IMR-90 (cell line): ENCODE data around the gene MPPED1. TPM values are rescaled to one million over a fixed set of nuclear protein-coding genes. Genes with fewer than 3 reads are reported as not detected.

Experiments
- ATAC-seq: fragments of 200-7000 bp; cut with Tn5 transposase; 2 replicates; pipeline ENCODE4 v1.9.1; 2020; ENCODE audit warnings: low read depth, mild to moderate bottlenecking, moderate library complexity
- BruUV-seq: library from RNA; stranded (reverse); fragments of 400-500 nt; replicated peaks from 2 replicates; lab custom pipeline; 2021; lab: Mats Ljungman, UMichigan
- CTCF ChIA-PET: fragments of 300-600 bp; formaldehyde crosslinking; extraction: SDS; loops from one replicate; lab custom pipeline; 2021; ENCODE audit warnings: antibody characterized with exemption; lab: Yijun Ruan, JAX
- POLR2A ChIA-PET: fragments of 300-600 bp; sonication (Branson Sonifier 250); formaldehyde crosslinking; loops from one replicate; lab custom pipeline; 2022; ENCODE audit warnings: antibody characterized with exemption; ENCODE audit not compliant: unreplicated experiment; lab: Charles Lee
- DNase-seq: peaks from one replicate; pipeline ENCODE4 v3.0.0; 2013
- H2AFZ ChIP-seq: replicated peaks from 2 replicates; pipeline ENCODE3; 2013; ENCODE audit warnings: low read length, mild to moderate bottlenecking; ENCODE audit not compliant: poor library complexity
- H2AK5ac ChIP-seq: 2 replicates; pipeline ENCODE4 v1.6.1; 2013; ENCODE audit warnings: low read depth, low read length, inconsistent platforms
- H2AK9ac ChIP-seq: replicated peaks from 2 replicates; pipeline ENCODE3; 2013; ENCODE audit warnings: mild to moderate bottlenecking, low read depth, low read length, moderate library complexity; ENCODE audit not compliant: poor library complexity
- H2BK120ac ChIP-seq: 2 replicates; pipeline ENCODE4 v1.6.1; 2013; ENCODE audit warnings: low read depth, low read length, inconsistent platforms
- H2BK15ac ChIP-seq: 3 replicates; pipeline ENCODE4 v1.6.1; 2013; ENCODE audit warnings: low read depth, low read length, inconsistent platforms
- H2BK20ac ChIP-seq: 2 replicates; pipeline ENCODE4 v1.6.1; 2013; ENCODE audit warnings: low read depth, mild to moderate bottlenecking, inconsistent platforms, low read length, moderate library complexity
- H2BK5ac ChIP-seq: 2 replicates; pipeline ENCODE4 v1.6.1; 2013; ENCODE audit warnings: mild to moderate bottlenecking, low read depth, low read length, inconsistent platforms; ENCODE audit not compliant: poor library complexity, severe bottlenecking
- H3K14ac ChIP-seq: replicated peaks from 2 replicates; pipeline ENCODE4 v1.6.1; 2013; ENCODE audit warnings: low read depth, low read length, inconsistent platforms
- H3K18ac ChIP-seq: 2 replicates; pipeline ENCODE4 v1.6.1; 2013; ENCODE audit warnings: low read depth, low read length, control low read depth
- H3K23ac ChIP-seq: 2 replicates; pipeline ENCODE4 v1.6.1; 2013; ENCODE audit warnings: low read depth, low read length, inconsistent platforms
- H3K27ac ChIP-seq: 2 replicates; pipeline ENCODE4 v1.5.1; 2013; ENCODE audit warnings: mild to moderate bottlenecking, control low read depth, low read length; ENCODE audit not compliant: insufficient read depth
- H3K27me3 ChIP-seq: 2 replicates; pipeline ENCODE4 v1.6.1; 2013; ENCODE audit warnings: low read length; ENCODE audit not compliant: control insufficient read depth, insufficient read depth
- H3K36me3 ChIP-seq: 2 replicates; pipeline ENCODE4 v1.6.1; 2013; ENCODE audit warnings: low read length, mixed read lengths; ENCODE audit not compliant: control insufficient read depth, insufficient read depth
- H3K4ac ChIP-seq: 2 replicates; pipeline ENCODE4 v1.6.1; 2013; ENCODE audit warnings: low read depth, low read length, inconsistent platforms
- H3K4me1 ChIP-seq: 2 replicates; pipeline ENCODE4 v1.6.1; 2013; ENCODE audit warnings: low read length, mixed read lengths; ENCODE audit not compliant: control insufficient read depth, insufficient read depth
- H3K4me2 ChIP-seq: 2 replicates; pipeline ENCODE4 v1.6.1; 2013; ENCODE audit warnings: low read depth, mild to moderate bottlenecking, control low read depth, low read length, moderate library complexity
- H3K4me3 ChIP-seq: 2 replicates; pipeline ENCODE4 v1.5.1; 2013; ENCODE audit warnings: low read depth, mild to moderate bottlenecking, control low read depth, low read length, moderate library complexity; ENCODE audit not compliant: insufficient read depth
- H3K56ac ChIP-seq: 2 replicates; pipeline ENCODE4 v1.6.1; 2013; ENCODE audit warnings: low read length, inconsistent platforms; ENCODE audit not compliant: insufficient read depth; ENCODE audit errors: extremely low read depth
- H3K79me1 ChIP-seq, 2 experiments: 2 replicates each; pipeline ENCODE4 v1.6.1; 2013; ENCODE audit warnings: low read length in 2 of 2, inconsistent platforms in 1 of 2, low read depth in 1 of 2
- H3K9ac ChIP-seq: 2 replicates; pipeline ENCODE4 v1.6.1; 2013; ENCODE audit warnings: low read depth, low read length, control low read depth
- H3K9me1 ChIP-seq: 2 replicates; pipeline ENCODE4 v1.6.1; 2013; ENCODE audit warnings: low read length, inconsistent platforms; ENCODE audit not compliant: insufficient read depth
- H3K9me3 ChIP-seq: 2 replicates; pipeline ENCODE4 v1.6.1; 2013; ENCODE audit warnings: low read length; ENCODE audit not compliant: control insufficient read depth, insufficient read depth
- H4K20me1 ChIP-seq: 2 replicates; pipeline ENCODE4 v1.6.1; 2013; ENCODE audit warnings: low read length, inconsistent platforms; ENCODE audit not compliant: insufficient read depth
- H4K5ac ChIP-seq: 2 replicates; pipeline ENCODE4 v1.6.1; 2013; ENCODE audit warnings: mild to moderate bottlenecking, low read depth, low read length, control low read depth
- H4K8ac ChIP-seq, 2 experiments: 2 replicates each; pipeline ENCODE4 v1.6.1; 2013; ENCODE audit warnings: low read depth in 2 of 2, low read length in 2 of 2, control low read depth in 1 of 2, inconsistent platforms in 1 of 2
- H4K91ac ChIP-seq: 2 replicates; pipeline ENCODE4 v1.6.1; 2013; ENCODE audit warnings: low read depth, low read length, inconsistent platforms; ENCODE audit not compliant: insufficient read depth
- BHLHE40 ChIP-seq: fragments of 150-350 bp; IDR thresholded peaks from 2 replicates; pipeline ENCODE4 v1.6.1; 2016; ENCODE audit warnings: mild to moderate bottlenecking, low read depth, low read length
- CEBPB ChIP-seq: IDR thresholded peaks from 2 replicates; pipeline ENCODE4 v1.6.1; 2012; ENCODE audit warnings: low read depth, low read length, improper control_type of control experiment
- CHD1 ChIP-seq: IDR thresholded peaks from 2 replicates; pipeline ENCODE4 v1.6.1; 2012; ENCODE audit warnings: low read depth, low read length, improper control_type of control experiment
- CTCF ChIP-seq: conservative IDR thresholded peaks from 2 replicates; pipeline ENCODE4 v1.5.1; 2012; ENCODE audit warnings: mild to moderate bottlenecking, low read depth, low read length, improper control_type of control experiment
- ELK1 ChIP-seq: fragments of 150-350 bp; IDR thresholded peaks from 2 replicates; pipeline ENCODE4 v1.6.1; 2016; ENCODE audit warnings: low read depth, mild to moderate bottlenecking, low read length, moderate library complexity, borderline replicate concordance
- FOS ChIP-seq: fragments of 150-350 bp; IDR thresholded peaks from 2 replicates; pipeline ENCODE4 v1.6.1; 2016; ENCODE audit warnings: low read depth, low read length
- MAFK ChIP-seq: IDR thresholded peaks from 2 replicates; pipeline ENCODE4 v1.6.1; 2012; ENCODE audit warnings: low read depth, low read length, improper control_type of control experiment
- MAZ ChIP-seq: IDR thresholded peaks from 2 replicates; pipeline ENCODE4 v1.6.1; 2012; ENCODE audit warnings: low read depth, mild to moderate bottlenecking, low read length, improper control_type of control experiment, moderate library complexity, borderline replicate concordance
- MXI1 ChIP-seq: IDR thresholded peaks from 2 replicates; pipeline ENCODE4 v1.6.1; 2012; ENCODE audit warnings: low read depth, mild to moderate bottlenecking, low read length, moderate library complexity, borderline replicate concordance
- POLR2A ChIP-seq: IDR thresholded peaks from 2 replicates; pipeline ENCODE4 v1.6.1; 2012; ENCODE audit warnings: mild to moderate bottlenecking, low read depth, low read length
- RAD21 ChIP-seq: IDR thresholded peaks from 2 replicates; pipeline ENCODE4 v1.6.1; 2012; ENCODE audit warnings: low read length, improper control_type of control experiment
- RCOR1 ChIP-seq: IDR thresholded peaks from 2 replicates; pipeline ENCODE4 v1.6.1; 2012; ENCODE audit warnings: mild to moderate bottlenecking, low read length, improper control_type of control experiment; ENCODE audit not compliant: insufficient replicate concordance
- RFX5 ChIP-seq: IDR thresholded peaks from 2 replicates; pipeline ENCODE4 v1.8.0; 2012; ENCODE audit warnings: low read depth, mild to moderate bottlenecking, low read length, moderate library complexity
- SMC3 ChIP-seq: fragments of 150-350 bp; IDR thresholded peaks from 2 replicates; pipeline ENCODE4 v1.6.1; 2016; ENCODE audit warnings: low read depth, mild to moderate bottlenecking, antibody characterized with exemption, low read length, moderate library complexity
- USF2 ChIP-seq: fragments of 150-350 bp; IDR thresholded peaks from 2 replicates; pipeline ENCODE4 v1.6.1; 2017; ENCODE audit warnings: mild to moderate bottlenecking, antibody characterized with exemption, low read length, low read depth
- WGBS, 2 experiments: methylation state at CpG; one replicate each; pipeline versions ENCODE4 v1.1.5 to v1.1.7; 2013; ENCODE audit warnings: missing lambda C conversion rate in 2 of 2; ENCODE audit not compliant: insufficient read length in 1 of 2; ENCODE audit errors: extremely low coverage in 2 of 2; 5-methylcytosine and 5-hydroxymethylcytosine counted together
- dilution Hi-C: fragments of 300-500 bp; cut with HindIII; formaldehyde crosslinking; loops from one replicate; pipeline ENCODE4 v1.14.3; 2018; ENCODE audit warnings: low sequenced_read_pairs; ENCODE audit not compliant: unreplicated experiment
- in situ Hi-C: fragments of 300-500 bp; cut with MboI; formaldehyde crosslinking; loops from 3 replicates; pipeline ENCODE4 v1.14.3; 2019; ENCODE audit warnings: low sequenced_read_pairs, inconsistent platforms, mixed read lengths
- intact Hi-C: fragments of 100-400 bp; cut with micrococcal nuclease; formaldehyde crosslinking; loops from 2 replicates; pipeline ENCODE4 v1.10.0; 2022
- polyA plus RNA-seq, 3 experiments: library from polyadenylated mRNA; depleted of rRNA; stranded (reverse); fragments of >200 nt; gene quantifications; 2 replicates each; pipeline ENCODE4 v1.2.3, GENCODE V29; 2012; ENCODE audit warnings: low replicate concordance in 1 of 3
- total RNA-seq: library from RNA; depleted of rRNA; stranded (reverse); fragments of >200 nt; gene quantifications from 2 replicates; pipeline ENCODE4 v1.2.3, GENCODE V29; 2012

The MPPED1 gene
- total and polyA plus RNA-seq, 2 of the 4 experiments (the other 2 are of a cell fraction): not detected

GRCh38 chr22:43533156-43533530, 121.3 kb downstream of the MPPED1 start:
- no peak overlapping the region for H3K14ac ChIP-seq
- H4K8ac ChIP-seq: no peak overlapping the region
- ChIA-PET CTCF (interaction anchor here (1.0 kb wide), 1 partner anchor 9 kb away, joined by 3 read pairs; no protein-coding TSS in a partner anchor), POLR2A (no interaction called here)
- no peak overlapping the region for H4K5ac ChIP-seq
- H3K4ac ChIP-seq: no peak overlapping the region
- H2BK5ac ChIP-seq: no peak overlapping the region
- H3K18ac ChIP-seq: no peak overlapping the region
- H2BK15ac ChIP-seq: no peak overlapping the region
- H4K91ac ChIP-seq: no peak overlapping the region
- no peaks in the 10 kb centered on the region for H3K9me1 ChIP-seq
- ATAC-seq: no peak
- no peaks in the 10 kb centered on the region for H3K79me1 ChIP-seq
- H2BK120ac ChIP-seq: no peak overlapping the region
- no peak overlapping the region for H3K23ac ChIP-seq
- no peak overlapping the region for H2AK5ac ChIP-seq
- H4K20me1 ChIP-seq: no peaks in the 10 kb centered on the region
- TF ChIP-seq POLR2A (no peak), CHD1 (no peak), RAD21 (no peak), MAZ (no peak), CTCF (no peak), RFX5 (no peak), USF2 (no peak), MXI1 (no peak), RCOR1 (no peak), FOS (no peak), CEBPB (no peak), SMC3 (no peak), MAFK (no peak), BHLHE40 (no peak), ELK1 (no peak)
- no peak overlapping the region for H3K4me3 ChIP-seq
- H3K4me2 ChIP-seq: no peak overlapping the region
- dilution Hi-C loops (no loop called here), in situ Hi-C loops (no loop called here), intact Hi-C loops (no loop called here)
- H3K27ac ChIP-seq: no peak overlapping the region
- H3K27me3 ChIP-seq: no peaks in the 10 kb centered on the region
- no peak for DNase-seq
- no peak overlapping the region for H3K56ac ChIP-seq
- H3K4me1 ChIP-seq: no peaks in the 10 kb centered on the region
- H3K9me3 ChIP-seq: no peaks in the 10 kb centered on the region
- no peak overlapping the region for H2BK20ac ChIP-seq
- no peaks in the 10 kb centered on the region for H3K36me3 ChIP-seq
- no TSS peak for BruUV-seq
- WGBS, 2 experiments: no CpG with 5 or more reads among the region's 3 CpGs
- H2AFZ ChIP-seq: no peak overlapping the region
- H2AK9ac ChIP-seq: no peak overlapping the region
- H3K9ac ChIP-seq: no peak overlapping the region
